Sigmoid colon (tissue), 7 donors: ENCODE results near the gene PET117. TPM values are rescaled to one million over a fixed set of nuclear protein-coding genes. Genes with fewer than 3 reads are reported as not detected.
"Not testable (repeated sequence)": the region's sequence is repeated elsewhere in the genome, so short reads cannot be mapped to it uniquely, and the experiment has no call there.

Experiments
- DNase-seq: peaks from one replicate; pipeline ENCODE4 v3.0.0-alpha.2; 2019
- H3K27ac ChIP-seq, 4 donors: fragments of 200-600 bp; sonication (generic); one replicate each; pipeline ENCODE4 v1.5.1; 2016 to 2019; ENCODE audit warnings: mild to moderate bottlenecking in 1 of 4
- H3K27me3 ChIP-seq, 3 donors: fragments of 200-600 bp; sonication (generic); one replicate each; pipeline ENCODE4 v1.5.1; 2019; ENCODE audit warnings: mild to moderate bottlenecking in 1 of 3
- H3K36me3 ChIP-seq, 4 donors: fragments of 200-600 bp; sonication (generic); one replicate each; pipeline ENCODE4 v1.5.1; 2016 to 2019
- H3K4me1 ChIP-seq, 4 donors: fragments of 200-600 bp; sonication (generic); one replicate each; pipeline ENCODE4 v1.5.1; 2017 to 2019
- H3K4me3 ChIP-seq, 4 donors: fragments of 200-600 bp; sonication (generic); one replicate each; pipeline ENCODE4 v1.5.1; 2017 to 2019; ENCODE audit warnings: mild to moderate bottlenecking in 2 of 4, moderate library complexity in 1 of 4
- H3K9me3 ChIP-seq, 4 donors: fragments of 200-600 bp in 3 of 4; sonication (generic) in 3 of 4; one replicate each; pipeline versions ENCODE4 v1.5.1 to v1.6.1; 2013 to 2019
- CTCF ChIP-seq, 4 experiments: fragments of 450-650 bp in 3 of 4; fragments of 200-600 bp in 1 of 4; IDR thresholded peaks; one replicate each; pipeline ENCODE4 v1.5.1; 2016 to 2019; ENCODE audit warnings: antibody characterized with exemption in 4 of 4, mild to moderate bottlenecking in 3 of 4, moderate library complexity in 2 of 4
- EP300 ChIP-seq, 4 donors: sonication (generic); formaldehyde crosslinking; IDR thresholded peaks; one replicate each; pipeline ENCODE4 v1.6.1; 2017; ENCODE audit warnings: antibody characterized with exemption in 4 of 4
- POLR2A ChIP-seq, 2 donors: fragments of 450-650 bp; IDR thresholded peaks; one replicate each; pipeline ENCODE4 v1.6.1; 2016; ENCODE audit warnings: antibody characterized with exemption in 2 of 2, mild to moderate bottlenecking in 2 of 2, moderate library complexity in 2 of 2
- POLR2AphosphoS5 ChIP-seq, 4 donors: sonication (generic); formaldehyde crosslinking; IDR thresholded peaks; one replicate each; pipeline ENCODE4 v1.6.1; 2017; ENCODE audit warnings: antibody characterized with exemption in 4 of 4
- WGBS, 2 donors: extraction: QIAGEN DNeasy Blood & Tissue Kit; methylation state at CpG; one replicate each; pipeline ENCODE4 v1.1.7; 2013; 5-methylcytosine and 5-hydroxymethylcytosine counted together
- intact Hi-C: fragments of 100-400 bp; cut with DNase I; formaldehyde crosslinking; loops from one replicate; pipeline ENCODE4 v1.15.1; 2023
- polyA plus RNA-seq, 3 donors: library from polyadenylated mRNA; stranded (reverse); fragments of 200-250 nt; gene quantifications; one replicate each; pipeline ENCODE4 v1.2.3, GENCODE V29; 2013
- total RNA-seq, 4 donors: library from RNA; depleted of rRNA; stranded (reverse); fragments of >200 nt; gene quantifications; one replicate each; pipeline ENCODE4 v1.1.0, GENCODE V29; 2016
- donor health status: healthy with polysubstance abuse.
- donor health status: Bipolar disorder and iron deficiency.
- donor health status: healthy.

PET117 gene, protein sequence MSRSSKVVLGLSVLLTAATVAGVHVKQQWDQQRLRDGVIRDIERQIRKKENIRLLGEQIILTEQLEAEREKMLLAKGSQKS
- total RNA-seq, result 10 to 100 TPM in 3 of 4 donors, 1 to 10 TPM in 1; 7.8 to 18.8 (median 16.9) TPM
- 10 to 100 TPM; 13.1 to 21.0 (median 20.8) TPM for polyA plus RNA-seq

DNA sequence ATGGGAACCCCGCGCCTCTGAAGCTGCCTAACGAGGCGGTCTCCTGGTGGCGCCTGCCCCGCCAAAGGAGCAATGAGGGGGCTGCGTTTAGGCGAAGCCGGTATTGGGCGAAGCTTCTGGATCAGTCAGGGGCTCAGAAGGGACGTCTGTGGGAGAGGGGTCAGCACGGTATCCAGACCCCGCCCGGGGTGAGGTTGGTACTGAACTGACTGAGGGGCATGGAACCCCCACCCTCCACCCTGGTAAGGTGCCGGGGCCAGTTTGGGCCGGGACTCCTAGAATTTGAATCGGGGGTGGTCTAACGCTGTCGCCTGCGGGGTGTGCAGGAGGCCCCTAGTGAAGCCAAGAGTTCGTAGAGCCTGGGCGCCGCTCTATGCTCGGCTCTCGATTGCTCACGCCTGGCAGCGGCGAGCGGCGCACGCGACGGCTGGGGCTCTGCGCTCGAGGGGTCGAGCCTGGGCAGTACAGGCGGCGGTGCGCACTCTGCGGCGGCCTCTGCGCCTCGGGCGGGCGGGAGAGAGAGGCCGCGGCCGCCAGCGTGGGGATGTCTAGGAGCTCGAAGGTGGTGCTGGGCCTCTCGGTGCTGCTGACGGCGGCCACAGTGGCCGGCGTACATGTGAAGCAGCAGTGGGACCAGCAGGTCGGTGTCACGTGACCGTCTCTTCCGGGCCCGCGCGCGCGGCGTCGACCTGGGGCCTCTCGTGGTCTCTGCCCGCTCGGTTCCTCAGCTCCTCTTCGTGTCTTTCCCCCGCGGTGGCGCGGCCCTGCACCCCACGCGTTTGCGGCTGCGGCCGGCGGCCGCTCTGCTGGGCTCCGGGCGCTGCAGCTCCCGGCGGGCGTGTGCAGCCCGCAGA, at the start of gene PET117, which contains the start of gene KAT14:
Gene PET117, plus strand, starts transcription at position 452 of the 854 bp plus-strand sequence. Its CDS starts 93 bp downstream, at position 545.
Gene KAT14, plus strand, starts transcription at position 452 of the 854 bp plus-strand sequence. CDS start 4,798 bp downstream, outside the sequence.
- intact Hi-C loops, result loop anchor here (5.0 to 10.0 kb wide), 4 partner anchors 150 to 633 kb away; partner anchors contain the start of genes DZANK1, MGME1, POLR3F and SNX5
- H3K9me3 ChIP-seq, result no peaks in the 10 kb centered on the region
- peaks cover 0 to 37% (median 30%) of the 10 kb centered on the region in 4 donors for H3K4me1 ChIP-seq
- peak; percentile 93 for DNase-seq
- TF ChIP-seq POLR2AphosphoS5 (IDR thresholded peaks at IDR 0.05), result peak; percentile 47 to 88 (median 71)
- TF ChIP-seq CTCF (IDR thresholded peaks at IDR 0.05), result no peak
- peak; percentile 38 to 47 for TF ChIP-seq POLR2A (IDR thresholded peaks at IDR 0.05)
- H3K27ac ChIP-seq, result peak within 1 kb of the TSS; percentile 91 to 93 (median 92)
- WGBS, 2 donors, result 0% methylated on average over 87 of the region's 87 CpGs
- no peaks in the 10 kb centered on the region for H3K27me3 ChIP-seq
- peaks cover 0 to 6% (median 4%) of the 10 kb centered on the region in 4 donors for H3K36me3 ChIP-seq
- H3K4me3 ChIP-seq, result peak within 1 kb of the TSS; percentile 62 to 83 (median 78)

DNA sequence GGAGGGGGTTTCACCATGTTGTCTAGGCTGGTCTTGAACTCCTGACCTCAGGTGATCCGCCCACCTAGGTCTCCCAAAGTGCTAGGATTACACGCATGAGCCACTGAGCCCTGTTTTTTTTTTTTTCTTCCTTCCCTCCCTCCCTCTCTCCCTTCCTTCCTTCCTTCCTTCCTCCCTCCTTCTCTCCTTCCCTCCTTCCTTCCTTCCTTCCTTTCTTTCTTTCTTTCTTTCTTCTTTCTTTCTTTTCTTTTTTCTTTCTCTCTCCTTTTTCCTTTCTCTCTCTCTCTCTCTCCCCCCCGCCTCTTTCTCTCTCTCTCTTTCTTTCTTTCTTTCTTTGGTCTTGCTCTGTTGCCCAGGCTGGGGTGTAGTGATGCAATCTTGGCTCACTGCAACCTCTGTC, 49.4 kb upstream of the PET117 start:
- intact Hi-C loops, H3K4me1 ChIP-seq: not testable (repeated sequence)
- WGBS, 2 donors, result 73 to 95% methylated on average over 3 of the region's 3 CpGs

DNA sequence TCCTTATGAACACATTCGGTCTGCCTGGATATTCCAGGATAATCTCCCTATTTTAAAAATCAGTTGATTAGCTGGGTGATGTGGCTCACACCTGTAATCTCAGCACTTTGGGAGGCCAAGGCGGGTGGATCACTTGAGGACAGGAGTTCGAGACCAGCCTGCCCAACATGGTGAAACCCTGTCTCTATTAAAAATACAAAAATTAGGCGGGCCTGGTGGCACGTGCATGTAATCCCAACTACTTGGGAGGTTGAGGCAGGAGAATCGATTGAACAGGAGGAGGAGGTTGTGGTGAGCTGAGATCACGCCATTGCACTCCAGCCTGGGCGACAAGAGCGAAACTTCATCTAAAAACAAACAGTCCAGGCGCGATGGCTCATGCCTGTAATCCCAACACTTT, 48.8 kb upstream of the PET117 start:
- 95 to 96% methylated on average over 11 of the region's 11 CpGs for WGBS, 2 donors
- H3K27me3 ChIP-seq, H3K36me3 ChIP-seq, H3K27ac ChIP-seq, H3K4me3 ChIP-seq, H3K9me3 ChIP-seq, DNase-seq, H3K4me1 ChIP-seq, intact Hi-C loops: not testable (repeated sequence)

More for the DNA sequence above, 49.4 kb upstream of the PET117 start:
- not testable (repeated sequence) for H3K36me3 ChIP-seq, H3K27me3 ChIP-seq, H3K27ac ChIP-seq, H3K4me3 ChIP-seq, DNase-seq, H3K9me3 ChIP-seq

- intact Hi-C loops, result no loop called here
- no peak for DNase-seq
- 62 to 67% methylated on average over 3 of the region's 3 CpGs for WGBS, 2 donors
- Histone ChIP-seq H3K27me3 (no peaks in the 10 kb centered on the region), H3K4me3 (no peak overlapping the region), H3K36me3 (no peaks in the 10 kb centered on the region), H3K27ac (no peak overlapping the region), H3K4me1 (no peaks in the 10 kb centered on the region), H3K9me3 (no peaks in the 10 kb centered on the region)
- TF ChIP-seq POLR2AphosphoS5 (IDR thresholded peaks at IDR 0.05) (no peak), EP300 (IDR thresholded peaks at IDR 0.05) (no peak), CTCF (IDR thresholded peaks at IDR 0.05) (no peak), POLR2A (IDR thresholded peaks at IDR 0.05) (no peak)
These were observed 47.6 kb upstream of the PET117 start for GRCh38 chr20:18090044-18090443.

GRCh38 chr20:18090477-18090876, 47.2 kb upstream of the PET117 start:
- H3K27me3 ChIP-seq, result no peaks in the 10 kb centered on the region
- H3K36me3 ChIP-seq, result no peaks in the 10 kb centered on the region
- intact Hi-C loops, result no loop called here
- WGBS, 2 donors, result 93 to 95% methylated on average over 10 of the region's 10 CpGs
- H3K9me3 ChIP-seq, result no peaks in the 10 kb centered on the region
- no peaks in the 10 kb centered on the region for H3K4me1 ChIP-seq
- TF ChIP-seq POLR2AphosphoS5 (IDR thresholded peaks at IDR 0.05), result no peak
- TF ChIP-seq POLR2A (IDR thresholded peaks at IDR 0.05), result no peak
- no peak for TF ChIP-seq CTCF (IDR thresholded peaks at IDR 0.05)
- DNase-seq, result no peak
- no peak overlapping the region for H3K4me3 ChIP-seq
- no peak overlapping the region for H3K27ac ChIP-seq
